Ishikawa (cell line): Measurements from ENCODE around the gene RNU5D-1.

ENCODE experiments used
- CEBPB ChIP-seq: IDR thresholded peaks from 2 replicates; pipeline ENCODE4 v1.6.1; 2012
- CREB1 ChIP-seq: IDR thresholded peaks from 2 replicates; pipeline ENCODE4 v1.6.1; 2012; ENCODE audit warnings: low read depth
- EGR1 ChIP-seq: IDR thresholded peaks from 2 replicates; pipeline ENCODE4 v1.6.1; 2012
- EP300 ChIP-seq: IDR thresholded peaks from 2 replicates; pipeline ENCODE4 v1.6.1; 2012; ENCODE audit warnings: borderline replicate concordance
- FOXM1 ChIP-seq: IDR thresholded peaks from 2 replicates; pipeline ENCODE4 v1.6.1; 2012; ENCODE audit warnings: low read depth, borderline replicate concordance
- MAX ChIP-seq: IDR thresholded peaks from 2 replicates; pipeline ENCODE4 v1.6.1; 2012
- NFIC ChIP-seq: IDR thresholded peaks from 2 replicates; pipeline ENCODE4 v1.6.1; 2012
- RAD21 ChIP-seq: IDR thresholded peaks from 2 replicates; pipeline ENCODE4 v1.6.1; 2012; ENCODE audit warnings: low read depth
- REST ChIP-seq: IDR thresholded peaks from 2 replicates; pipeline ENCODE4 v1.6.1; 2012; ENCODE audit warnings: low read depth, mild to moderate bottlenecking
- TAF1 ChIP-seq: IDR thresholded peaks from 2 replicates; pipeline ENCODE4 v1.6.1; 2012; ENCODE audit warnings: low read depth, mild to moderate bottlenecking
- TCF12 ChIP-seq: IDR thresholded peaks from 2 replicates; pipeline ENCODE4 v1.6.1; 2012; ENCODE audit warnings: low read depth
- TEAD4 ChIP-seq: IDR thresholded peaks from 2 replicates; pipeline ENCODE4 v1.6.1; 2012
- USF1 ChIP-seq: IDR thresholded peaks from 2 replicates; pipeline ENCODE4 v1.6.1; 2012
- YY1 ChIP-seq: IDR thresholded peaks from 2 replicates; pipeline ENCODE4 v1.6.1; 2012; ENCODE audit warnings: low read depth
- ZBTB7A ChIP-seq: IDR thresholded peaks from 2 replicates; pipeline ENCODE4 v1.6.1; 2012; ENCODE audit warnings: low read depth

RNU5D-1 gene

GRCh38 chr1:44730741-44731512 is at the start of gene RNU5D-1:
RNU5D-1 (minus strand) TSS chr1:44731170.
- TF ChIP-seq YY1 (peak; percentile 3; the same call in 1 of the 2 replicates), CREB1 (no peak), USF1 (peak; percentile 22; the same call in 1 of the 2 replicates), TAF1 (peak; percentile 30; the same call in 1 of the 2 replicates), CEBPB (0 out of 2 replicates have a peak, but pooled peaks have one; percentile 24), RAD21 (peak; percentile 27; the same call in 1 of the 2 replicates), EP300 (no peak; the same call in 1 of the 2 replicates), TEAD4 (peak; percentile 86), MAX (peak; percentile 83), TCF12 (peak; percentile 87), EGR1 (no peak), NFIC (no peak; the same call in 1 of the 2 replicates)

GRCh38 chr1:44780583-44781121 is 49.7 kb upstream of the RNU5D-1 start:
- TF ChIP-seq USF1 (no peak), MAX (no peak), TCF12 (no peak), EP300 (no peak), TEAD4 (no peak), NFIC (no peak), TAF1 (no peak), CREB1 (no peak), EGR1 (no peak), YY1 (no peak), CEBPB (no peak), RAD21 (no peak), ZBTB7A (no peak), FOXM1 (no peak), REST (no peak)

GRCh38 chr1:44778705-44779576 is 48.0 kb upstream of the RNU5D-1 start:
- TF ChIP-seq NFIC (no peak), CREB1 (no peak), MAX (no peak), YY1 (no peak), CEBPB (no peak), USF1 (no peak), TCF12 (no peak), RAD21 (no peak), REST (no peak), EGR1 (no peak), EP300 (no peak), ZBTB7A (no peak)

- TF ChIP-seq USF1 (no peak), TCF12 (no peak), NFIC (no peak), YY1 (no peak), MAX (no peak), ZBTB7A (no peak), RAD21 (no peak), CEBPB (no peak)
Measured at GRCh38 chr1:44777969-44778635, 47.1 kb upstream of the RNU5D-1 start.
